ENCODE data around the gene CCT7.

Gene CCT7

GRCh38 chr2:73237168-73237567 is 3.1 kb downstream of the CCT7 start:
- no peak for TF ChIP-seq EZH2phosphoT487 (conservative IDR thresholded peaks at IDR 0.05; ENCODE audit: low read length)
- no peak for TF ChIP-seq CTCF (IDR thresholded peaks at IDR 0.05; ENCODE audit: insufficient read depth, low read length, poor library complexity, severe bottlenecking)
- Histone ChIP-seq H3K9ac (ENCODE audit: low read length) (no peak overlapping the region), H3K27me3 (ENCODE audit: low read length) (no peaks in the 10 kb centered on the region), H3K4me2 (ENCODE audit: low read depth, low read length, poor library complexity, severe bottlenecking) (peak overlapping the region; percentile 78), H4K20me1 (ENCODE audit: low read depth, low read length) (peaks cover 29% of the 10 kb centered on the region; the same call in 1 of the 2 replicates), H3K36me3 (ENCODE audit: low read length) (peaks cover 26% of the 10 kb centered on the region; the same call in 1 of the 2 replicates), H3F3A (ENCODE audit: insufficient read depth) (peaks cover 5% of the 10 kb centered on the region; the same call in 1 of the 2 replicates), H3K9me3 (ENCODE audit: insufficient read depth, low read length) (no peaks in the 10 kb centered on the region), H2AFZ (ENCODE audit: low read depth, low read length, severe bottlenecking) (no peak overlapping the region), H3K27ac (ENCODE audit: low read depth, low read length) (no peak overlapping the region), H3K79me2 (ENCODE audit: insufficient read depth, low read length) (peaks cover 80% of the 10 kb centered on the region), H3K9me2 (replicated peaks; ENCODE audit: insufficient read depth, low read length) (no peaks in the 10 kb centered on the region), H3K4me3 (ENCODE audit: insufficient read depth, low read length, poor library complexity, severe bottlenecking) (no peak overlapping the region)

- peaks cover 36% of the 10 kb centered on the region; the same call in 1 of the 2 replicates for H4K20me1 ChIP-seq (ENCODE audit: low read depth, low read length)
These were observed 4.0 kb downstream of the CCT7 start for GRCh38 chr2:73238149-73238548.

GRCh38 chr2:73238976-73239375 is 4.9 kb downstream of the CCT7 start:
- Histone ChIP-seq H3K4me3 (ENCODE audit: insufficient read depth, low read length, poor library complexity, severe bottlenecking) (no peak overlapping the region), H3K9me2 (replicated peaks; ENCODE audit: insufficient read depth, low read length) (no peaks in the 10 kb centered on the region), H3K79me2 (ENCODE audit: insufficient read depth, low read length) (peaks cover 95% of the 10 kb centered on the region), H3K4me2 (ENCODE audit: low read depth, low read length, poor library complexity, severe bottlenecking) (no peak overlapping the region), H3K27me3 (ENCODE audit: low read length) (no peaks in the 10 kb centered on the region), H2AFZ (ENCODE audit: low read depth, low read length, severe bottlenecking) (no peak overlapping the region), H3K27ac (ENCODE audit: low read depth, low read length) (no peak overlapping the region), H3K36me3 (ENCODE audit: low read length) (peaks cover 35% of the 10 kb centered on the region; the same call in 1 of the 2 replicates), H3K9ac (ENCODE audit: low read length) (no peak overlapping the region), H4K20me1 (ENCODE audit: low read depth, low read length) (peaks cover 37% of the 10 kb centered on the region; the same call in 1 of the 2 replicates), H3F3A (ENCODE audit: insufficient read depth) (no peaks in the 10 kb centered on the region), H3K9me3 (ENCODE audit: insufficient read depth, low read length) (no peaks in the 10 kb centered on the region)
- no peak for TF ChIP-seq EZH2phosphoT487 (conservative IDR thresholded peaks at IDR 0.05; ENCODE audit: low read length)
- TF ChIP-seq CTCF (IDR thresholded peaks at IDR 0.05; ENCODE audit: insufficient read depth, low read length, poor library complexity, severe bottlenecking), result no peak

More at GRCh38 chr2:73238149-73238548, 4.0 kb downstream of the CCT7 start:
- H3K36me3 ChIP-seq (ENCODE audit: low read length), result peaks cover 33% of the 10 kb centered on the region; the same call in 1 of the 2 replicates
- no peak overlapping the region for H3K4me2 ChIP-seq (ENCODE audit: low read depth, low read length, poor library complexity, severe bottlenecking)
- peaks cover 88% of the 10 kb centered on the region for H3K79me2 ChIP-seq (ENCODE audit: insufficient read depth, low read length)
- no peaks in the 10 kb centered on the region for H3K9me3 ChIP-seq (ENCODE audit: insufficient read depth, low read length)
- no peaks in the 10 kb centered on the region for H3K27me3 ChIP-seq (ENCODE audit: low read length)
- H3F3A ChIP-seq (ENCODE audit: insufficient read depth), result peaks cover 5% of the 10 kb centered on the region; the same call in 1 of the 2 replicates
- TF ChIP-seq CTCF (IDR thresholded peaks at IDR 0.05; ENCODE audit: insufficient read depth, low read length, poor library complexity, severe bottlenecking) (no peak), EZH2phosphoT487 (conservative IDR thresholded peaks at IDR 0.05; ENCODE audit: low read length) (no peak)
- H3K27ac ChIP-seq (ENCODE audit: low read depth, low read length), result no peak overlapping the region
- H3K9ac ChIP-seq (ENCODE audit: low read length), result no peak overlapping the region
- no peaks in the 10 kb centered on the region for H3K9me2 ChIP-seq (replicated peaks; ENCODE audit: insufficient read depth, low read length)
- no peak overlapping the region for H3K4me3 ChIP-seq (ENCODE audit: insufficient read depth, low read length, poor library complexity, severe bottlenecking)
- H2AFZ ChIP-seq (ENCODE audit: low read depth, low read length, severe bottlenecking), result no peak overlapping the region

Data from SU-DHL-6 (cell line).